GM04503 (cell line): Measurements from ENCODE around the gene KCNJ2.

Source experiments
- DNase-seq: peaks from one replicate; pipeline ENCODE4 v3.0.0-alpha.2; 2012; ENCODE audit warnings: low read depth

Gene KCNJ2

GRCh38 chr17:70205401-70205800 is 36.1 kb downstream of the KCNJ2 start:
- DNase-seq = no peak

- DNase-seq = no peak
Measured at GRCh38 chr17:70206361-70207010, 37.2 kb downstream of the KCNJ2 start.

GRCh38 chr17:70207184-70207583 is 37.9 kb downstream of the KCNJ2 start:
- DNase-seq = no peak

- no peak for DNase-seq
Measured at GRCh38 chr17:70208080-70208794, 38.9 kb downstream of the KCNJ2 start.

- no peak for DNase-seq
Measured at GRCh38 chr17:70208825-70209555, 39.7 kb downstream of the KCNJ2 start.

- DNase-seq = no peak
Measured at GRCh38 chr17:70215656-70216055, 46.3 kb downstream of the KCNJ2 start.

GRCh38 chr17:70217571-70217970 is 48.2 kb downstream of the KCNJ2 start:
- DNase-seq = no peak

- DNase-seq = no peak
Measured at GRCh38 chr17:70225276-70225675, 55.9 kb downstream of the KCNJ2 start.
